ENCODE data around the gene NUTF2.

The NUTF2 gene

DNA sequence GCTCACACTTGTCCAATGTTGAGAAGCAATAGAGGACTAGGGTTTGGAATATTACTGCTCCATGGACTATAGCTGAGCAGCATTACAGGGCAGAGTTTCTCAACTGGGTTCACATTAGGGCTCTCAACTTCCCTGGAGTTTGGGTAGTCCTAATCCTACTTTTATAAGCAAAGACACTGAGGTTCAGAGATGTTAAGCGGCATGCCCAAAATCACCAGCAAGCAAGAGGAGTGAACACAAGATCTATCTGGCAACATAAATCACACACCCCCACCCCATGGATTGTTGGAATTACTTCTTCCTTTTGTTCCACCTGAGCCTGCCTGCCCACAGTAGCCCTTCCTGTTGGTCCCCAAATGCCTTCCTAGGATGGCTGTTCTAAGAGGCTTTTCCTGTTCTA is 34.8 kb upstream of the NUTF2 start:
- no peak overlapping the region for H3K4me3 ChIP-seq (ENCODE audit: insufficient read depth, low read depth, low read length)
- no peaks in the 10 kb centered on the region for H3K36me3 ChIP-seq (ENCODE audit: control insufficient read depth, insufficient read depth, low read length)
- 97 to 98% methylated on average over 1 of the region's 1 CpG for WGBS, 2 experiments

DNA sequence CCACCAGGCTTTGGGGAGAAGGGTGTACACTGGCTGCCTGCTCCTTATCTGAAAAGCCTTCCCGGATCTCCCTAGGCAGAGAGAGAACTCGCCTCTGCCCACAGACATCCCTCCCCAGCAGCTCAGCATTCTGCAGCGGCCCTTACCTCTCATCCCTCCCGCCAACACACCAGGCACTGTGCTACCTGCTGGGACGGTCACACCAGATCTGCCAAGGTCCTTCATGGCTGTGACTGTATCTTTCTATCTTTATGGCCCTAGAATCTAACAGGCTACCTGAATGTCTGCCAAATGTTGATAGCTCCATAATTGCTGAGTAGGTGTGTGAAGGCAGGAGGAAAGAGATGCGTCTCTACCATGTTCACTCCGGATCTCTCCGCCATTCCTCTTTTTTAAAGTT is 32.2 kb upstream of the NUTF2 start:
- H3K4me1 ChIP-seq (ENCODE audit: control insufficient read depth, insufficient read depth, low read length): no peaks in the 10 kb centered on the region
- no peaks in the 10 kb centered on the region for H3K27me3 ChIP-seq (ENCODE audit: control insufficient read depth, insufficient read depth, low read length, poor library complexity, severe bottlenecking)
- H3K9me3 ChIP-seq (ENCODE audit: control insufficient read depth, low read length): no peaks in the 10 kb centered on the region
- H3K27ac ChIP-seq (ENCODE audit: insufficient read depth, low read depth, low read length, poor library complexity, severe bottlenecking): no peak overlapping the region
- no peaks in the 10 kb centered on the region for H3K36me3 ChIP-seq (ENCODE audit: control insufficient read depth, insufficient read depth, low read length)
- 88 to 90% methylated on average over 8 of the region's 8 CpGs for WGBS, 2 experiments
- H3K4me3 ChIP-seq (ENCODE audit: insufficient read depth, low read depth, low read length): no peak overlapping the region

More for the DNA sequence above, 34.8 kb upstream of the NUTF2 start:
- H3K27me3 ChIP-seq (ENCODE audit: control insufficient read depth, insufficient read depth, low read length, poor library complexity, severe bottlenecking): no peaks in the 10 kb centered on the region
- no peak overlapping the region for H3K27ac ChIP-seq (ENCODE audit: insufficient read depth, low read depth, low read length, poor library complexity, severe bottlenecking)
- no peaks in the 10 kb centered on the region for H3K4me1 ChIP-seq (ENCODE audit: control insufficient read depth, insufficient read depth, low read length)
- H3K9me3 ChIP-seq (ENCODE audit: control insufficient read depth, low read length): no peaks in the 10 kb centered on the region

DNA sequence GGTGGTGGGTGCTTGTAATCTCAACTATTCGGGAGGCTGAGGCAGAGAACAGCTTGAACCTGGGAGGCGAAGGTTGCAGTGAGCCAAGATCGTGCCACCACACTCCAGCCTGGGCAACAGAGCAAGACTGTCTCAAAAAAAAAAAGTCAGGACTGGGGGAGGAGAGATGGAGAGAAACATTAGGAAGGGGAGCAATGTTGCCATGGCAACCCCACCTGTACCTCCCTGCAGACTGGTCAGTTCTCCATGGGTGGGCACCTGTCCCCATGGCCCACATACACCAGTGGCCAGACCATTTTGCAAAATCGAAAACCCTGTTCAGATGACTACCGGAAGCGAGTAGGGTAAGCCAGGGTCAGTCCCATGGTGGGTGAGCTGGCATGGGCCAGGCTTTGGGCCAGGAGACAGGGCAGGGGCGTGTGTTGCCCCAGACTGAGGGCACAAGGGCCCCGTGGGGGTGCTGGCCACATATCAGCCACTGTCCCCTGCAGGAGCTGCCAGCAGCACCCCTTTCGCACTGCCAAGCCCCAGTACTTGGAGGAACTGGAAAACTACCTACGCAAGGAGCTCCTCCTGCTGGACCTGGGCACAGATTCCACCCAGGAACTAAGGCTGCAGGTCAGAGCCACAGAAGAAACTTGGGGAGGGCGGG is 26.0 kb upstream of the NUTF2 start:
- Histone ChIP-seq H3K4me3 (ENCODE audit: insufficient read depth, low read depth, low read length) (no peak overlapping the region), H3K4me1 (ENCODE audit: control insufficient read depth, insufficient read depth, low read length) (no peaks in the 10 kb centered on the region), H3K9me3 (ENCODE audit: control insufficient read depth, low read length) (no peaks in the 10 kb centered on the region), H3K27me3 (ENCODE audit: control insufficient read depth, insufficient read depth, low read length, poor library complexity, severe bottlenecking) (no peaks in the 10 kb centered on the region), H3K27ac (ENCODE audit: insufficient read depth, low read depth, low read length, poor library complexity, severe bottlenecking) (no peak overlapping the region), H3K36me3 (ENCODE audit: control insufficient read depth, insufficient read depth, low read length) (no peaks in the 10 kb centered on the region)
- WGBS, 2 experiments: 91 to 92% methylated on average over 11 of the region's 11 CpGs

DNA sequence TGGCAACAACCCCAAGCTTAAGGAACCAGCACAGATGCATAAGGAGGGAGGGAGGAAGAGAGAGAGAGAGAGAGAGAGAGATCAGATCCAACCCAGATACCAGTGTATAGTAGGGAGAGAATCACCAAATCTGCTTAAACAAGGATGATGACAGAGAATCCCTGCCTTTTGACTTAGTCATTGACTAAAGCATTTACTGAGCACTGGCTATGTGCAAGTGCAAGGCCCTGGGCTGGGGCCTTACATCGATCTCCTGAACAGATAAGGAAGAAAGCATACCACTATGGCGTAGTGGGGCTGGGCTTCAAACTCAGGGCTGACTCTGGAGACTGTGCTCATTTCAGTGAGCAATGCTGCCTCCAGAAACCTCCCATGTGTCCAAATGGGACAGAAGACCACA is 24.2 kb upstream of the NUTF2 start:
- H3K27ac ChIP-seq (ENCODE audit: insufficient read depth, low read depth, low read length, poor library complexity, severe bottlenecking): no peak overlapping the region
- H3K27me3 ChIP-seq (ENCODE audit: control insufficient read depth, insufficient read depth, low read length, poor library complexity, severe bottlenecking): no peaks in the 10 kb centered on the region
- H3K9me3 ChIP-seq (ENCODE audit: control insufficient read depth, low read length): no peaks in the 10 kb centered on the region
- H3K36me3 ChIP-seq (ENCODE audit: control insufficient read depth, insufficient read depth, low read length): peaks cover 5% of the 10 kb centered on the region
- no peak overlapping the region for H3K4me3 ChIP-seq (ENCODE audit: insufficient read depth, low read depth, low read length)
- H3K4me1 ChIP-seq (ENCODE audit: control insufficient read depth, insufficient read depth, low read length): no peaks in the 10 kb centered on the region
- WGBS, 2 experiments: 93 to 94% methylated on average over 2 of the region's 2 CpGs

DNA sequence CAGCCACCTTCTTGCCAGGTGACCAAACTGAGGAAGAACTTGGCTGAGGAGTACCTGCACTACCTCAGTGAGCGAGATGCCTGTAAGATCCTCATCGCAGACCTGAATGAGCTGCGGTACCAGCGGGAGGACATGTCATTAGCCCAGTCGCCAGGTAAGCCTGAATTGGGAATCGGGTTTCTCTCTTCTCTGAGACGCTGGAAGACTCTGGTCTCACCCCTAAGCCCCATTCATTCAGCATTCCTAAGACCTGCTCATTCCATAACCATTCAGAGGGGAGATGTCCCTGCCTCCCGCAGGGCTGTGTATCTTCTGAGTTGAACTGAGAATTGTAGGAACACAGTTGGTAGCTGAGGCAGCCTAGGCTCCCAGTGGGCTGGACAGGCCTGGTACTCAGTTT is 21.6 kb upstream of the NUTF2 start:
- peaks cover 11% of the 10 kb centered on the region for H3K36me3 ChIP-seq (ENCODE audit: control insufficient read depth, insufficient read depth, low read length)
- no peaks in the 10 kb centered on the region for H3K9me3 ChIP-seq (ENCODE audit: control insufficient read depth, low read length)
- H3K27me3 ChIP-seq (ENCODE audit: control insufficient read depth, insufficient read depth, low read length, poor library complexity, severe bottlenecking): no peaks in the 10 kb centered on the region
- no peak overlapping the region for H3K4me3 ChIP-seq (ENCODE audit: insufficient read depth, low read depth, low read length)
- 82% methylated on average over 8 of the region's 8 CpGs for WGBS, 2 experiments
- H3K4me1 ChIP-seq (ENCODE audit: control insufficient read depth, insufficient read depth, low read length): no peaks in the 10 kb centered on the region
- H3K27ac ChIP-seq (ENCODE audit: insufficient read depth, low read depth, low read length, poor library complexity, severe bottlenecking): no peak overlapping the region

DNA sequence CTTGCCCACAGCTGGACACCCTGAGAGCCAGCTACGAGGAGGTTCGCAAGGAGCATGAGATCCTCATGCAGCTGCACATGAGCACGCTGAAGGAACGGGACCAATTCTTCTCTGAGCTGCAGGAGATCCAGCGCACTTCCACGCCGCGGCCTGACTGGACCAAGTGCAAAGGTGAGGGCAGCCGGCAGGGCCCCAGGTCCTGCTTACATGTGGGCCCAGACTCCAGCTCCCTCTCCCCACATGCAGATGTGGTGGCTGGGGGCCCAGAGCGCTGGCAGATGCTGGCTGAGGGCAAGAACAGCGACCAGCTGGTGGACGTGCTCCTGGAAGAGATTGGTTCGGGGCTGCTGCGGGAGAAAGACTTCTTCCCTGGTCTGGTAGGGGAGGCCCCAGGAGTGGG is 20.8 kb upstream of the NUTF2 start:
- H3K27ac ChIP-seq (ENCODE audit: insufficient read depth, low read depth, low read length, poor library complexity, severe bottlenecking): no peak overlapping the region
- peaks cover 12% of the 10 kb centered on the region for H3K36me3 ChIP-seq (ENCODE audit: control insufficient read depth, insufficient read depth, low read length)
- H3K9me3 ChIP-seq (ENCODE audit: control insufficient read depth, low read length): no peaks in the 10 kb centered on the region
- WGBS, 2 experiments: 95 to 96% methylated on average over 14 of the region's 14 CpGs
- no peaks in the 10 kb centered on the region for H3K27me3 ChIP-seq (ENCODE audit: control insufficient read depth, insufficient read depth, low read length, poor library complexity, severe bottlenecking)
- no peaks in the 10 kb centered on the region for H3K4me1 ChIP-seq (ENCODE audit: control insufficient read depth, insufficient read depth, low read length)
- H3K4me3 ChIP-seq (ENCODE audit: insufficient read depth, low read depth, low read length): no peak overlapping the region

DNA sequence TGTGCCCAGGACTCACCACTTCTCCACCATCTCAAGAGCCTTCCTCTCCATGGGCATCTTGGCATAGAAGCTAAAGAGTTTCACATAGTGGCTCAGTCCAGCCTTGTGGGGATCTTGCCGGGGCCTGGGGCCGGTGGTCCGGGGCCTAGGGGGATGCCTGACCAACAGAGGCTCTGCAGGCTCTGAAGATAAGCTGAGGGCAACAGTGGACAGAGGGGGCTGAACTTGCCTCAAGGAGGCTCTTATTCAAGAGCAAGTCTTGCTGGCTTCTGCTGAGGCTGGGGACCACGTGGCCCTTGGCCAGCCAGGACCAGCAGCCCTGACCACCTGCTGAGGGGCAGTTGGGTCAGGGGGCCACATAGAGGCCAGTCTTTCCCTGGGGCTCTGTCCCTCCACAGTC is 18.1 kb upstream of the NUTF2 start:
- 95 to 96% methylated on average over 4 of the region's 4 CpGs for WGBS, 2 experiments

DNA sequence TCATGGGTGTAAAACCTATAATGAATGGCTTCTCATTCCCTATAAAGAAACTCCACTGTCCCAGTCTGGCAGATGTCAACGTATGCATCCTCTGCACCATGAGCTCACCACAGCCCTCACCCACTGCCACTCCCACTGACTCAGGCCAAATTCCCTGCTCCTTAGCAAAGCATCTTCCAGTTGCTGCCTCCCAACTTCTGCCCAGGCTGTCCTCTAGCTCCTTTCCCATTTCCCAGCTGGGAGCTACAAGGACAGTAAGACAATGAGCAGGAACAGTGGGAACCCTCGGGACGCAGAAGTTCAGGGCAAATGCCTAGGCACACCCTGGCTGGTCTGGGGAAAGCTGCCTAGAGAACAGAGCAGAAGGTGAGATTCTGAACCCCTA is 13.7 kb upstream of the NUTF2 start:
- no peak overlapping the region for H3K27ac ChIP-seq (ENCODE audit: insufficient read depth, low read depth, low read length, poor library complexity, severe bottlenecking)
- H3K9me3 ChIP-seq (ENCODE audit: control insufficient read depth, low read length): no peaks in the 10 kb centered on the region
- H3K36me3 ChIP-seq (ENCODE audit: control insufficient read depth, insufficient read depth, low read length): peaks cover 7% of the 10 kb centered on the region
- no peaks in the 10 kb centered on the region for H3K27me3 ChIP-seq (ENCODE audit: control insufficient read depth, insufficient read depth, low read length, poor library complexity, severe bottlenecking)
- 17 to 20% methylated on average over 3 of the region's 3 CpGs for WGBS, 2 experiments
- H3K4me1 ChIP-seq (ENCODE audit: control insufficient read depth, insufficient read depth, low read length): peaks cover 10% of the 10 kb centered on the region
- H3K4me3 ChIP-seq (ENCODE audit: insufficient read depth, low read depth, low read length): peak overlapping the region; percentile 68

More for the DNA sequence above, 18.1 kb upstream of the NUTF2 start:
- H3K36me3 ChIP-seq (ENCODE audit: control insufficient read depth, insufficient read depth, low read length): peaks cover 12% of the 10 kb centered on the region
- H3K27ac ChIP-seq (ENCODE audit: insufficient read depth, low read depth, low read length, poor library complexity, severe bottlenecking): no peak overlapping the region
- no peaks in the 10 kb centered on the region for H3K9me3 ChIP-seq (ENCODE audit: control insufficient read depth, low read length)
- H3K4me3 ChIP-seq (ENCODE audit: insufficient read depth, low read depth, low read length): no peak overlapping the region
- peaks cover 10% of the 10 kb centered on the region for H3K4me1 ChIP-seq (ENCODE audit: control insufficient read depth, insufficient read depth, low read length)
- no peaks in the 10 kb centered on the region for H3K27me3 ChIP-seq (ENCODE audit: control insufficient read depth, insufficient read depth, low read length, poor library complexity, severe bottlenecking)

DNA sequence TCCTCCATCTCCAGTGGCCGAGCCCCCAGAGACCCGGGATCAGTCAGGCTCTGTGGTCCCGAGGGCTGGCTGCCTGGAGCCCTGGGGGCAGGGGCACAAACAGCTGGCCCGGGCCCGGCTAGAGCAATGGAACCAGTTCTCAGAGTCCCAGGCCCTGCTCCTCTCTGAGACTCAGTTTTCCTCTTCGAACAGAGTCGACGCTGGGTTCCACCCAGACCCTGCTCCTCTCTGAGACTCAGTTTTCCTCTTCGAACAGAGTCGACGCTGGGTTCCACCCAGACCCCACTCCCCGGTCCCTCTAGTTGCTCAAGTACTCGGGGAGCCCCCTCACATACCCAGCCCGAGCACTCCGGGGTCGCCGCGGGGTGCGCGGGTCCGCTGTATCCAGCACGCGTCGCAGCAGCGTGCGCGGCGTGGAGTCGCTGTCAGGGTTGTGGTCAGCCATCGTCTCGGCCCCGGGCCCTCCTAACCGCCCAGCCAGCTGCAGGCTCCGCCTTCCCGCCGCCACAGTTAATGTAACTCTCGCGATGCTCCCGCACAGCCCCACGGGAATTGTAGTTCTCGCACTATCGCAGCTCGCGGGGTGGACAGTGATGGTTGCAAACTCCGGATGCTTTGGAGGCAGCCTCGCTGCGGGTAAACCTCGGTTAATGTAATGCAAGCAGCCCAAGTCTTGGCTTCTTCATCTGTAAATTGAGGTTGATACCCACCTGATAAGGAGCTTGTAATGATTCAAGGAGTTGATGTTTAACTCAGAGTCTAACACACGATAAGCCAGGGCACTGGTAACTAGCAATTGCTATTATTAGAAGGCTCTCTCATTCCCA is 13.1 kb upstream of the NUTF2 start:
- Histone ChIP-seq H3K4me3 (ENCODE audit: insufficient read depth, low read depth, low read length) (peak overlapping the region; percentile 68), H3K4me1 (ENCODE audit: control insufficient read depth, insufficient read depth, low read length) (peaks cover 10% of the 10 kb centered on the region), H3K27ac (ENCODE audit: insufficient read depth, low read depth, low read length, poor library complexity, severe bottlenecking) (no peak overlapping the region), H3K36me3 (ENCODE audit: control insufficient read depth, insufficient read depth, low read length) (peaks cover 7% of the 10 kb centered on the region), H3K9me3 (ENCODE audit: control insufficient read depth, low read length) (no peaks in the 10 kb centered on the region), H3K27me3 (ENCODE audit: control insufficient read depth, insufficient read depth, low read length, poor library complexity, severe bottlenecking) (no peaks in the 10 kb centered on the region)
- WGBS, 2 experiments: 2% methylated on average over 49 of the region's 49 CpGs

DNA sequence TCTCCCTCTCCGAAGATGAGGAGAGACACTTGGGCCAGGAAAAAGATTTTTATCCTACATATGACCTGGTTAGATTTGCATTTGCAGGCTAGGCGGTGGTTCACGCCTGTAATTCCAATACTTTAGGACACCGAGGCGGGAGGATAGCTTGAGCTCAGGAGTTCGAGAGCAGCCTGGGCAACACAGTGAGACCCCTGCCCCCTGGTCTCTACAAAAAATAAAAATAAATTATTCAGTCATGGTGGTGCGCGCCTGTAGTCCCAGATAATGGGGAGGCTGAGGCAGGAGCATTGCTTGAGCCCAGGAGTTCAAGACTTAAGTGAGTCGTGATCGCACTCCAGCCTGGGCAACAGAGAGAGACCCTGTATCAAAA is 12.5 kb upstream of the NUTF2 start:
- Histone ChIP-seq H3K4me3 (ENCODE audit: insufficient read depth, low read depth, low read length) (peak overlapping the region; percentile 68), H3K9me3 (ENCODE audit: control insufficient read depth, low read length) (no peaks in the 10 kb centered on the region), H3K27ac (ENCODE audit: insufficient read depth, low read depth, low read length, poor library complexity, severe bottlenecking) (no peak overlapping the region), H3K36me3 (ENCODE audit: control insufficient read depth, insufficient read depth, low read length) (peaks cover 7% of the 10 kb centered on the region), H3K27me3 (ENCODE audit: control insufficient read depth, insufficient read depth, low read length, poor library complexity, severe bottlenecking) (no peaks in the 10 kb centered on the region), H3K4me1 (ENCODE audit: control insufficient read depth, insufficient read depth, low read length) (peaks cover 10% of the 10 kb centered on the region)
- WGBS, 2 experiments: 90 to 95% methylated on average over 10 of the region's 10 CpGs

Data from ectodermal cell (in vitro differentiated cells).